B cell (primary cell): ENCODE measurements around the gene C19orf18. TPM values are rescaled to one million over a fixed set of nuclear protein-coding genes. Genes with fewer than 3 reads are reported as not detected.

Source experiments
- ATAC-seq: fragments of 200-7000 bp; cut with Tn5 transposase; one replicate; pipeline ENCODE4 v1.10.0; 2021; ENCODE audit warnings: low read depth, mild to moderate bottlenecking, moderate number of reproducible peaks, moderate library complexity
- CTCF ChIA-PET: fragments of 350-600 bp; sonication (Branson Sonifier 250); formaldehyde crosslinking; loops from one replicate; lab custom pipeline; 2021; ENCODE audit warnings: antibody characterized with exemption, inconsistent platforms; lab: Charles Lee
- POLR2A ChIA-PET: fragments of 350-600 bp; sonication (Branson Sonifier 250); formaldehyde crosslinking; loops from one replicate; lab custom pipeline; 2021; ENCODE audit warnings: antibody characterized with exemption; lab: Charles Lee
- DNase-seq: peaks from one replicate; pipeline ENCODE4 v3.0.0; 2013
- H2AFZ ChIP-seq: 2 replicates; pipeline ENCODE4 v1.6.1; 2012; ENCODE audit warnings: mild to moderate bottlenecking, low read depth, low read length; ENCODE audit not compliant: insufficient read depth, poor library complexity, severe bottlenecking
- H3K27ac ChIP-seq, 2 donors: 1 replicate in 1 of 2; 2 replicates in 1 of 2; pipeline ENCODE4 v1.5.1; 2012 to 2013; ENCODE audit warnings: low read length in 2 of 2, mild to moderate bottlenecking in 2 of 2, moderate library complexity in 1 of 2
- H3K27me3 ChIP-seq, 4 experiments: fragments of 200-600 bp in 1 of 4; sonication (generic) in 1 of 4; replicated peaks in 1 of 4; 1 replicate in 2 of 4; 2 replicates in 2 of 4; pipeline versions ENCODE4 v1.6.1 to v1.7.0; 2013 to 2016; ENCODE audit warnings: low read length in 3 of 4, mild to moderate bottlenecking in 2 of 4, mixed read lengths in 1 of 4, moderate library complexity in 1 of 4; ENCODE audit not compliant: insufficient read depth in 4 of 4, control insufficient read depth in 3 of 4; ENCODE audit errors: control extremely low read depth in 1 of 4
- H3K36me3 ChIP-seq, 2 experiments: replicated peaks in 1 of 2; 1 replicate in 1 of 2; 2 replicates in 1 of 2; pipeline versions ENCODE4 v1.6.1 to v1.7.1; 2013; ENCODE audit warnings: low read length in 1 of 2; ENCODE audit not compliant: insufficient read depth in 2 of 2, control insufficient read depth in 1 of 2; ENCODE audit errors: control extremely low read depth in 1 of 2, extremely low read depth in 1 of 2
- H3K4me1 ChIP-seq, 2 donors: fragments of 200-600 bp in 1 of 2; sonication (generic) in 1 of 2; 1 replicate in 1 of 2; 2 replicates in 1 of 2; pipeline versions ENCODE4 v1.5.1 to v1.6.1; 2013 to 2017; ENCODE audit warnings: low read length in 2 of 2; ENCODE audit not compliant: control insufficient read depth in 2 of 2, insufficient read depth in 2 of 2
- H3K4me2 ChIP-seq: replicated peaks from 2 replicates; pipeline ENCODE3; 2012; ENCODE audit warnings: mild to moderate bottlenecking, low read depth, low read length; ENCODE audit not compliant: poor library complexity, severe bottlenecking
- H3K4me3 ChIP-seq, 5 experiments: fragments of 200-600 bp in 1 of 5; sonication (generic) in 1 of 5; 1 replicate in 3 of 5; 2 replicates in 2 of 5; pipeline versions ENCODE4 v1.5.1 to v1.7.0; 2011 to 2016; ENCODE audit warnings: low read length in 4 of 5, mild to moderate bottlenecking in 4 of 5, low read depth in 2 of 5, control low read depth in 1 of 5, moderate library complexity in 1 of 5; ENCODE audit not compliant: insufficient read depth in 1 of 5; ENCODE audit errors: control extremely low read depth in 1 of 5, extremely low read depth in 1 of 5
- H3K79me2 ChIP-seq: fragments of 200-600 bp; sonication (generic); one replicate; pipeline ENCODE4 v1.6.0; 2016; ENCODE audit warnings: low read length; ENCODE audit not compliant: control insufficient read depth, insufficient read depth
- H3K9ac ChIP-seq: fragments of 200-600 bp; sonication (generic); 2 replicates; pipeline ENCODE4 v1.6.1; 2017; ENCODE audit warnings: mild to moderate bottlenecking, low read length, moderate library complexity
- H3K9me3 ChIP-seq, 3 donors: one replicate each; pipeline versions ENCODE4 v1.6.1 to v1.7.1; 2013; ENCODE audit warnings: low read length in 2 of 3; ENCODE audit not compliant: control insufficient read depth in 2 of 3, insufficient read depth in 1 of 3; ENCODE audit errors: control extremely low read depth in 1 of 3
- H4K20me1 ChIP-seq: 2 replicates; pipeline ENCODE4 v1.6.0; 2012; ENCODE audit warnings: mild to moderate bottlenecking, low read length; ENCODE audit not compliant: insufficient read depth, control insufficient read depth, poor library complexity, severe bottlenecking
- H3K27ac Mint-ChIP-seq: one replicate; pipeline ENCODE4 v1.8.0; 2021; ENCODE audit warnings: mixed read lengths
- H3K27me3 Mint-ChIP-seq: one replicate; pipeline ENCODE4 v1.8.0; 2021; ENCODE audit warnings: mixed read lengths
- H3K4me1 Mint-ChIP-seq: one replicate; pipeline ENCODE4 v1.8.0; 2021; ENCODE audit warnings: mixed read lengths
- H3K4me3 Mint-ChIP-seq: one replicate; pipeline ENCODE4 v1.8.0; 2021; ENCODE audit warnings: mixed read lengths
- H3K9me3 Mint-ChIP-seq: one replicate; pipeline ENCODE4 v1.8.0; 2022; ENCODE audit warnings: mixed read lengths; ENCODE audit not compliant: insufficient read depth
- CTCF ChIP-seq: fragments of 200-600 bp; IDR thresholded peaks from one replicate; pipeline ENCODE4 v1.8.0; 2022; ENCODE audit warnings: antibody characterized with exemption, mild to moderate bottlenecking
- EZH2 ChIP-seq: IDR thresholded peaks from 2 replicates; pipeline ENCODE4 v1.6.1; 2012; ENCODE audit warnings: borderline replicate concordance, low read depth, mild to moderate bottlenecking, moderate library complexity, low read length; ENCODE audit not compliant: insufficient read depth, poor library complexity, severe bottlenecking
- WGBS: methylation state at CpG from one replicate; pipeline ENCODE4 v1.1.5; 2013; ENCODE audit warnings: missing lambda C conversion rate; ENCODE audit not compliant: insufficient coverage; 5-methylcytosine and 5-hydroxymethylcytosine counted together
- intact Hi-C: fragments of 100-400 bp; cut with micrococcal nuclease; formaldehyde crosslinking; loops from one replicate; pipeline ENCODE4 v1.10.0; 2022
- polyA plus RNA-seq: library from polyadenylated mRNA; depleted of rRNA; stranded (reverse); fragments of >200 nt; gene quantifications from 2 replicates; pipeline ENCODE4 v1.2.3, GENCODE V29; 2012
- total RNA-seq, 2 donors: library from RNA; stranded (reverse); fragments of 120-200 nt in 1 of 2; gene quantifications; 1 replicate in 1 of 2; 2 replicates in 1 of 2; pipeline versions ENCODE4 v1.2.3 to v1.2.4, GENCODE V29; 2013 to 2022

The C19orf18 gene
- total and polyA plus RNA-seq, 2 donors (not counting 1 experiment from before 2014, with no cell fraction given) = 1.7 TPM; not detected in 1

GRCh38 chr19:57961785-57962184 lies 12.5 kb downstream of the C19orf18 start:
- Histone ChIP-seq H3K27me3 (no peaks in the 10 kb centered on the region), H3K4me2 (no peak overlapping the region), H3K4me3 (no peak overlapping the region), H3K9me3 (peaks cover 4 to 75% (median 31%) of the 10 kb centered on the region in 3 donors), H3K4me1 (no peaks in the 10 kb centered on the region), H3K27ac (no peak overlapping the region), H3K79me2 (no peaks in the 10 kb centered on the region), H2AFZ (no peak overlapping the region), H3K9ac (no peak overlapping the region), H3K36me3 (no peaks in the 10 kb centered on the region), H4K20me1 (no peaks in the 10 kb centered on the region)
- Mint-ChIP-seq H3K4me3 (no peak overlapping the region), H3K27me3 (no peaks in the 10 kb centered on the region), H3K27ac (no peak overlapping the region), H3K9me3 (peaks cover 3% of the 10 kb centered on the region), H3K4me1 (no peaks in the 10 kb centered on the region)
- ATAC-seq = no peak
- TF ChIP-seq CTCF (no peak), EZH2 (no peak)
- POLR2A ChIA-PET = no interaction called here
- DNase-seq = no peak
- WGBS = no CpG with 5 or more reads among the region's 1 CpG
- intact Hi-C loops = no loop called here
- CTCF ChIA-PET = no interaction called here

GRCh38 chr19:57954996-57955395 lies 19.3 kb downstream of the C19orf18 start:
- ChIA-PET CTCF (no interaction called here), POLR2A (no interaction called here)
- Mint-ChIP-seq H3K4me3 (no peak overlapping the region), H3K9me3 (peaks cover 11% of the 10 kb centered on the region), H3K4me1 (no peaks in the 10 kb centered on the region), H3K27me3 (peaks cover 9% of the 10 kb centered on the region), H3K27ac (no peak overlapping the region)
- peaks cover 0 to 67% (median 8%) of the 10 kb centered on the region in 3 donors for H3K9me3 ChIP-seq
- H3K79me2 ChIP-seq = no peaks in the 10 kb centered on the region
- DNase-seq = no peak
- WGBS = 97% methylated on average over 3 of the region's 4 CpGs
- H3K4me3 ChIP-seq = no peak overlapping the region
- intact Hi-C loops = no loop called here
- ATAC-seq = no peak
- H3K27me3 ChIP-seq = peaks cover 0 to 5% (median 0%) of the 10 kb centered on the region in 4 experiments
- no peak overlapping the region for H3K9ac ChIP-seq
- TF ChIP-seq CTCF (no peak), EZH2 (no peak)
- H3K27ac ChIP-seq = no peak overlapping the region
- no peak overlapping the region for H2AFZ ChIP-seq
- H3K4me2 ChIP-seq = no peak overlapping the region
- H4K20me1 ChIP-seq = no peaks in the 10 kb centered on the region
- H3K36me3 ChIP-seq = no peaks in the 10 kb centered on the region
- H3K4me1 ChIP-seq = no peaks in the 10 kb centered on the region
